Measurements from ENCODE around the gene HOXB5. TPM values are rescaled to one million over a fixed set of nuclear protein-coding genes. Genes with fewer than 3 reads are reported as not detected.

Gene HOXB5
- total and polyA plus RNA-seq, 8 donors = 0.43 to 50.4 (median 2.4) TPM; not detected in 1

DNA sequence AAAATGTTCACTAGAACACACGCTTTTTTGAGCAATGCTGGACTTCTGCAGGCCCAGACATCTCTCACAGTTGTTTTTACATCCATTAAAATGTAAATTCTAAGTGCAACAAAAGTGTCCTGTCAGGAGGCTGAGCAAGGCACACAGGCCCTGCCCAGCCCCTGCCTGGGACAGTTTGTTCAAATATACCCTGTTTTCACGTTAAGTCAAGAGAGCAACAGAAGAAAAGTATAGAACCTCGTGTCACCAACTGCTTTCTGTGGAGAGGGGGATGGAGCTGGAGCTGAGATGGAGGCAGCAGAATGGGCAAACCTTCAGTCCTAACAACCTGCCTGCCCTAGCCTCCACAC is 44.3 kb downstream of the HOXB5 start:
- Histone ChIP-seq H3K4me1 (peaks cover 8 to 84% (median 58%) of the 10 kb centered on the region in 4 donors), H3K27me3 (peaks cover 4 to 95% (median 35%) of the 10 kb centered on the region in 3 donors), H3K27ac (peak overlapping the region in 4 of 5 donors; percentile 90 to 95 (median 93)), H3K4me3 (no peak overlapping the region), H3K9me3 (no peaks in the 10 kb centered on the region), H3K36me3 (peaks cover 0 to 11% (median 7%) of the 10 kb centered on the region in 4 donors)
- TF ChIP-seq POLR2AphosphoS5 (IDR thresholded peaks at IDR 0.05) (no peak), EP300 (IDR thresholded peaks at IDR 0.05) (no peak), POLR2A (IDR thresholded peaks at IDR 0.05) (no peak)
- TF ChIP-seq, protein P1, sequence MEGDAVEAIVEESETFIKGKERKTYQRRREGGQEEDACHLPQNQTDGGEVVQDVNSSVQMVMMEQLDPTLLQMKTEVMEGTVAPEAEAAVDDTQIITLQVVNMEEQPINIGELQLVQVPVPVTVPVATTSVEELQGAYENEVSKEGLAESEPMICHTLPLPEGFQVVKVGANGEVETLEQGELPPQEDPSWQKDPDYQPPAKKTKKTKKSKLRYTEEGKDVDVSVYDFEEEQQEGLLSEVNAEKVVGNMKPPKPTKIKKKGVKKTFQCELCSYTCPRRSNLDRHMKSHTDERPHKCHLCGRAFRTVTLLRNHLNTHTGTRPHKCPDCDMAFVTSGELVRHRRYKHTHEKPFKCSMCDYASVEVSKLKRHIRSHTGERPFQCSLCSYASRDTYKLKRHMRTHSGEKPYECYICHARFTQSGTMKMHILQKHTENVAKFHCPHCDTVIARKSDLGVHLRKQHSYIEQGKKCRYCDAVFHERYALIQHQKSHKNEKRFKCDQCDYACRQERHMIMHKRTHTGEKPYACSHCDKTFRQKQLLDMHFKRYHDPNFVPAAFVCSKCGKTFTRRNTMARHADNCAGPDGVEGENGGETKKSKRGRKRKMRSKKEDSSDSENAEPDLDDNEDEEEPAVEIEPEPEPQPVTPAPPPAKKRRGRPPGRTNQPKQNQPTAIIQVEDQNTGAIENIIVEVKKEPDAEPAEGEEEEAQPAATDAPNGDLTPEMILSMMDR (IDR thresholded peaks at IDR 0.05) = no peak
- intact Hi-C loops (cut with DNase I; ENCODE audit: low total_unique reads) = no loop called here
- DNase-seq = no peak
- WGBS, 5 donors = 43 to 51% (median 49%) methylated on average over 3 of the region's 3 CpGs

DNA sequence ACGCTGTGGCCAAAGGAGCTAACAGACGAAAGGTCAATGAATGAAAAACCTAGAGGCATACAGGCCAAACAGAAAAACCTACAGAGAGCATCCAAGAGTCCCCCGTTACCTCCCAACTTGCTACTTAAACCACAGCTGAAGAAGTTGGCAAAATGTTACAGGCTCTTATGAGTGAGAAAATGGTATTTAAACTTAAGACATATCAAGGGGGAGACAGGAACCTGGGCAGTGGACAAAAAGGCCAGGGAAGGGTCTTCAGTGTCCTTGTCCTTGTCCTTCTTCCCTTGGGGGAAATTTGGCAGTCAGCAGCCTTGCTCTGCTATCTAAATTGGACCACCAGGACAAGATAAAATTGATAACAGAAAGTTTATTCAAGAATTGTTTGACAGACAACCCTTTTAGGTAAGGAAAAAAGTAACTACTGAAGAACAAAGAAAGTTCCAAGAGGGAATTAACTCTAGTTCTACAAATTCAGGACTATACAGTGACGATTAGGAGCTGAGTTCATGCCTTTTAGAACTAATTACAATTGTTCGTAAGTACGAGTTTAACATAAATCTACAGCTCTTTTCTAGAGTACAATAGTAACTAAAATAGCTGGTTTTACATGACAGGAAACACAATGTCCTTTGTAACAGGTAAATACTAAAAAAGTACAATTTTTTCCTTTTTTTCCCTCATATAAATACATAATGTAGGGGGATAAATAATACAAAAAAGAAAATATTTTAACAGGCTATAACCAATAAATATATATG is 44.9 kb downstream of the HOXB5 start:
- Histone ChIP-seq H3K4me3 (no peak overlapping the region), H3K27ac (peak overlapping the region; percentile 64 to 95 (median 93)), H3K9me3 (no peaks in the 10 kb centered on the region), H3K36me3 (peaks cover 0 to 11% (median 7%) of the 10 kb centered on the region in 4 donors), H3K27me3 (peaks cover 4 to 95% (median 34%) of the 10 kb centered on the region in 3 donors), H3K4me1 (peaks cover 8 to 78% (median 55%) of the 10 kb centered on the region in 4 donors)
- intact Hi-C loops (cut with DNase I; ENCODE audit: low total_unique reads) = no loop called here
- 43 to 63% (median 48%) methylated on average over 6 of the region's 6 CpGs for WGBS, 5 donors
- TF ChIP-seq POLR2AphosphoS5 (IDR thresholded peaks at IDR 0.05) (no peak), EP300 (IDR thresholded peaks at IDR 0.05) (no peak), POLR2A (IDR thresholded peaks at IDR 0.05) (no peak)
- TF ChIP-seq, protein P1 (IDR thresholded peaks at IDR 0.05) = no peak
- no peak for DNase-seq

DNA sequence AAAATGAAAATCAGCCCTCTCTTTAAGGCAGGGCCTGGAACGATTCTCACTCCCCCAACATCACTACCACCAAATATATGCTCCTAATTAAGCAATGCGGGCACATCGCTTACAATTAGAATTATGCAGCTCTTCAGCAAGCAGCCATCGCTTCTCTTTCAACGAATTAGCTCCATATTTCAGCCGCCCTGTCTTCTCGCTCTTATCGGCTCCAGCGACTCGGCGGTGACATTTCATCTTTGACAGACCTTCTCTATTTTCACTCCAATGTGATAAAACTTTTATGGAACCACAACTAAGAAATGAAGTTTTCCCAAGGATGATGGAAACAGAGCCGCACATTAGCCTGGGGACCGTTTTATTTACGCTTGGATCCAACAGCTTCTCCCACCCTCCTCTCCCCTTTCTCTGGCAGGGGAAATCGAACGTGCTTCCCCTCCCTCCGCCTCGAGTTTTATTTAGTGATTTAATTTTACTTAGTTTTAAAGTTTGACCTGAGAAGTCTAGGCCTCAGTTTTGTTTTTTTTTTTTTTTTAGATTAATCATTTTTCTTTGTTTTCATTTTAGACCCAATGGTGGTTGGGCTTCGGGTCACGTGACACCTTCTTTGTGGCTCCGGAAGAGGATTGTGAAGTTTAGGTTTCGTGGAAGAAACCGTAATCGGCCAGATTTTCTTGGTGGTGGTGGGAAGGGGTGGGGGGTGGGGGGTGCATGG is 45.6 kb downstream of the HOXB5 start:
- Histone ChIP-seq H3K4me3 (peak overlapping the region; percentile 18 to 28 (median 22)), H3K27ac (peak overlapping the region; percentile 64 to 95 (median 93)), H3K9me3 (no peaks in the 10 kb centered on the region), H3K36me3 (peaks cover 0 to 17% (median 7%) of the 10 kb centered on the region in 4 donors), H3K4me1 (peaks cover 14 to 82% (median 56%) of the 10 kb centered on the region in 4 donors), H3K27me3 (peaks cover 4 to 99% (median 42%) of the 10 kb centered on the region in 3 donors)
- DNase-seq = peak in 1 of 2 donors; percentile 84
- intact Hi-C loops (cut with DNase I; ENCODE audit: low total_unique reads) = no loop called here
- 27 to 47% (median 37%) methylated on average over 24 of the region's 24 CpGs for WGBS, 5 donors
- TF ChIP-seq POLR2A (IDR thresholded peaks at IDR 0.05) = no peak
- TF ChIP-seq, protein P1 (IDR thresholded peaks at IDR 0.05) = no peak
- no peak for TF ChIP-seq POLR2AphosphoS5 (IDR thresholded peaks at IDR 0.05)

DNA sequence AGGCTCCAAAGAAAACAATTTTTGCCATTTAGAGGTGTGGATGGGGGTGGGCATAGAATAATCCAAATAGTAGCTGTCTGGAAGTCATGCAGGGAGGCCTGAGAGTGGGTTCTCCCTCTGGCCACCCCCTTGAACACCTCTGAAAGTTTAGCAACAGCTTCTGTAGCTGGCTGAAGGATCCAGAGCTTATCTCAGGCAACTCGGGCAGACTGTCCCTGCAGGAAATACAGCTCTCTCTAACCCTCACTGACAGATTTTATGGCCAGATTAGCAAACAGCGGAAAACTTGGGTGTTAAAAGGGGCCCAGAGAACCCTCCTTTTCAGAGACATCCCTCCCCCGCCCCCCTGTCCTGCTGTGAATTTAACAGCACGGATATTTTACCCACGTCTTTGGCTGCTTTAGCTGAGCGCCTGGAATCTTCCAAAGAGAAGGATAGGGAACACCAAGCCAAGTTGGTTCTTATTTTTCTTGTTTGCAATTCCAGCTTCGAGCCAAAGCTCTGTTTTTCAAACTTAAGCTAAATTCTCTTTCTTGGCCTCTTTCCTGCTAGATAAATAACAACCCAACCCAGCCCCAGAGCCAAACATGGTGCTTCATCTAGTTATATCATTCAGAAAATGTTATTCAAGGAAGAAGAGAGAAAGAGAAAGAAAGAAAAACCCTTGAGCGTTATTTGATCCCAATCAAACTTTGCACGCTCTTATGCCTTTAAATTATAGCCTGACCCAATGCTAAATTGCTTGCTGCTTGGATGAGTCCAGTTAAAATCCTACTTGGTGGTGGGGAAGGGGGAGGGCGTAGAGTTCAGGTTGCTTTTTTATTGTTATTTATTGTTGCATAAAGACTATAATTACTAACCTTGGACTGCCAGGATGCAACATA is 46.4 kb downstream of the HOXB5 start:
- Histone ChIP-seq H3K36me3 (peaks cover 0 to 17% (median 7%) of the 10 kb centered on the region in 4 donors), H3K4me1 (peaks cover 14 to 76% (median 51%) of the 10 kb centered on the region in 4 donors), H3K27me3 (peaks cover 4 to 99% (median 48%) of the 10 kb centered on the region in 3 donors), H3K27ac (peak overlapping the region; percentile 46 to 95 (median 93)), H3K4me3 (peak overlapping the region; percentile 18 to 31 (median 22)), H3K9me3 (no peaks in the 10 kb centered on the region)
- TF ChIP-seq POLR2A (IDR thresholded peaks at IDR 0.05) = no peak
- no peak for TF ChIP-seq POLR2AphosphoS5 (IDR thresholded peaks at IDR 0.05)
- TF ChIP-seq EP300 (IDR thresholded peaks at IDR 0.05) = no peak
- TF ChIP-seq, protein P1 (IDR thresholded peaks at IDR 0.05) = no peak
- peak in 1 of 2 donors; percentile 83 for DNase-seq
- intact Hi-C loops (cut with DNase I; ENCODE audit: low total_unique reads) = no loop called here
- WGBS, 5 donors = 30 to 55% (median 47%) methylated on average over 10 of the region's 10 CpGs

Measured in stomach (tissue), 9 donors.